Loucy (cell line): ENCODE measurements around the gene SCO2.

Source experiments
- H2AFZ ChIP-seq: fragments of 200-600 bp; sonication (generic); 2 replicates; pipeline ENCODE4 v1.6.0; 2016; ENCODE audit warnings: antibody characterized with exemption, mild to moderate bottlenecking, low read length, moderate library complexity
- H3F3A ChIP-seq: fragments of 200-600 bp; 2 replicates; pipeline ENCODE4 v1.6.0; 2016; ENCODE audit warnings: antibody characterized with exemption, low read depth, mild to moderate bottlenecking
- H3K27me3 ChIP-seq: fragments of 200-600 bp; sonication (generic); 2 replicates; pipeline ENCODE4 v1.6.1; 2014; ENCODE audit warnings: low read length, mild to moderate bottlenecking; ENCODE audit not compliant: insufficient read depth, poor library complexity, severe bottlenecking
- H3K36me3 ChIP-seq: fragments of 200-600 bp; sonication (generic); 2 replicates; pipeline ENCODE4 v1.6.1; 2016; ENCODE audit warnings: low read length; ENCODE audit not compliant: insufficient read depth
- H3K4me1 ChIP-seq: fragments of 200-600 bp; sonication (generic); 2 replicates; pipeline ENCODE4 v1.5.1; 2014; ENCODE audit warnings: low read length, mild to moderate bottlenecking; ENCODE audit not compliant: insufficient read depth, poor library complexity, severe bottlenecking
- H3K4me2 ChIP-seq: fragments of 200-600 bp; sonication (generic); 2 replicates; pipeline ENCODE4 v1.6.0; 2014; ENCODE audit warnings: antibody characterized with exemption, low read length, low read depth, mild to moderate bottlenecking; ENCODE audit not compliant: poor library complexity, severe bottlenecking
- H3K4me3 ChIP-seq: fragments of 200-600 bp; sonication (generic); 2 replicates; pipeline ENCODE4 v1.5.1; 2014; ENCODE audit warnings: low read length, mild to moderate bottlenecking, mixed read lengths; ENCODE audit not compliant: poor library complexity, severe bottlenecking
- H3K79me2 ChIP-seq: fragments of 200-600 bp; sonication (generic); 2 replicates; pipeline ENCODE4 v1.6.1; 2014; ENCODE audit warnings: low read length; ENCODE audit not compliant: insufficient read depth
- H3K9ac ChIP-seq: fragments of 200-600 bp; sonication (generic); 2 replicates; pipeline ENCODE4 v1.6.0; 2014; ENCODE audit warnings: mild to moderate bottlenecking, low read depth, low read length, moderate library complexity; ENCODE audit not compliant: poor library complexity, severe bottlenecking
- H3K9me2 ChIP-seq: fragments of 200-600 bp; sonication (generic); replicated peaks from 2 replicates; pipeline ENCODE4 v1.6.1; 2016; ENCODE audit warnings: low read depth, low read length, mixed read lengths
- H3K9me3 ChIP-seq: fragments of 200-600 bp; sonication (generic); 2 replicates; pipeline ENCODE4 v1.6.1; 2014; ENCODE audit warnings: mild to moderate bottlenecking, antibody characterized with exemption, low read length, low read depth; ENCODE audit not compliant: insufficient read depth
- H4K20me1 ChIP-seq: fragments of 200-600 bp; sonication (generic); 2 replicates; pipeline ENCODE4 v1.6.0; 2014; ENCODE audit warnings: antibody characterized with exemption, low read length, mild to moderate bottlenecking; ENCODE audit not compliant: insufficient read depth, poor library complexity, severe bottlenecking
- EZH2phosphoT487 ChIP-seq: fragments of 200-600 bp; IDR thresholded peaks from 2 replicates; pipeline ENCODE4 v1.6.1; 2018; ENCODE audit warnings: antibody characterized with exemption, mild to moderate bottlenecking, moderate library complexity, borderline replicate concordance
- TF ChIP-seq, protein P1 (sequence below): fragments of 200-600 bp; sonication (generic); conservative IDR thresholded peaks from 2 replicates; pipeline ENCODE4 v1.5.1; 2014; ENCODE audit warnings: mild to moderate bottlenecking, antibody characterized with exemption, low read length

SCO2 gene

DNA sequence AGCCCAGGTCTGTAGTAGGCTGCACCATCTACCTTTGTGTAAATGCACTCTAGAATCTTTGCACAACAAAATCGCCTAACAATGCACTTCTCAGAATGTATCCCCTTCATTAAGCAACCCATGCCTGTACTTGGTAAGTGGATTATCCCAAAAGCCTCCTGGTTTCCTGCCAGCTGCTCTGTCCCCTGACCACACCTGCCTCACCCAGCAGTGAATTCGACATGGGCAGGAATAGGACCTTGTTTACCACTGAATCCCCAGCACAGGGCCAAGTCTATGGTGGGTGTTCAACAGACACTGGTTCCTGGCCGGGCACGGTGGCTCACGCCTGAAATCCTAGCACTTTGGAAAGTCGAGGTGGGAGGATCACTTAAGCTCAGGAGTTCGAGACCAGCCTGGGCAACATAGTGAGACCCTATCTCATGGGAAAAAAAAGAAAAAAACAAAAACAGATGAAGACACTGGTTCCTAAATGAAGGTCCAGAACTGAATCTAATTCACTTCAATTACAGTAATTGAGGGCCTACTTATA is 42.4 kb upstream of the SCO2 start:
- H3K36me3 ChIP-seq, result peaks cover 8% of the 10 kb centered on the region; the same call in 1 of the 2 replicates

GRCh38 chr22:50564289-50564688 is 38.9 kb upstream of the SCO2 start:
- TF ChIP-seq, protein P1, sequence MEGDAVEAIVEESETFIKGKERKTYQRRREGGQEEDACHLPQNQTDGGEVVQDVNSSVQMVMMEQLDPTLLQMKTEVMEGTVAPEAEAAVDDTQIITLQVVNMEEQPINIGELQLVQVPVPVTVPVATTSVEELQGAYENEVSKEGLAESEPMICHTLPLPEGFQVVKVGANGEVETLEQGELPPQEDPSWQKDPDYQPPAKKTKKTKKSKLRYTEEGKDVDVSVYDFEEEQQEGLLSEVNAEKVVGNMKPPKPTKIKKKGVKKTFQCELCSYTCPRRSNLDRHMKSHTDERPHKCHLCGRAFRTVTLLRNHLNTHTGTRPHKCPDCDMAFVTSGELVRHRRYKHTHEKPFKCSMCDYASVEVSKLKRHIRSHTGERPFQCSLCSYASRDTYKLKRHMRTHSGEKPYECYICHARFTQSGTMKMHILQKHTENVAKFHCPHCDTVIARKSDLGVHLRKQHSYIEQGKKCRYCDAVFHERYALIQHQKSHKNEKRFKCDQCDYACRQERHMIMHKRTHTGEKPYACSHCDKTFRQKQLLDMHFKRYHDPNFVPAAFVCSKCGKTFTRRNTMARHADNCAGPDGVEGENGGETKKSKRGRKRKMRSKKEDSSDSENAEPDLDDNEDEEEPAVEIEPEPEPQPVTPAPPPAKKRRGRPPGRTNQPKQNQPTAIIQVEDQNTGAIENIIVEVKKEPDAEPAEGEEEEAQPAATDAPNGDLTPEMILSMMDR, result no peak
- TF ChIP-seq EZH2phosphoT487, result no peak
- Histone ChIP-seq H3F3A (no peaks in the 10 kb centered on the region), H3K4me1 (peaks cover 10% of the 10 kb centered on the region), H3K36me3 (no peaks in the 10 kb centered on the region; the same call in 1 of the 2 replicates), H4K20me1 (no peaks in the 10 kb centered on the region), H3K27me3 (no peaks in the 10 kb centered on the region), H3K4me2 (no peak overlapping the region), H3K9me2 (no peaks in the 10 kb centered on the region), H3K4me3 (no peak overlapping the region), H2AFZ (no peak overlapping the region), H3K9ac (no peak overlapping the region), H3K79me2 (no peaks in the 10 kb centered on the region), H3K9me3 (no peaks in the 10 kb centered on the region)

More for the DNA sequence above, 42.4 kb upstream of the SCO2 start:
- Histone ChIP-seq H3K27me3 (no peaks in the 10 kb centered on the region), H3K4me2 (no peak overlapping the region), H4K20me1 (no peaks in the 10 kb centered on the region), H2AFZ (no peak overlapping the region), H3K4me3 (no peak overlapping the region), H3F3A (no peaks in the 10 kb centered on the region), H3K9me3 (no peaks in the 10 kb centered on the region), H3K79me2 (no peaks in the 10 kb centered on the region), H3K9ac (no peak overlapping the region), H3K9me2 (no peaks in the 10 kb centered on the region), H3K4me1 (peaks cover 7% of the 10 kb centered on the region)
- TF ChIP-seq EZH2phosphoT487, result no peak
- TF ChIP-seq, protein P1, result no peak

DNA sequence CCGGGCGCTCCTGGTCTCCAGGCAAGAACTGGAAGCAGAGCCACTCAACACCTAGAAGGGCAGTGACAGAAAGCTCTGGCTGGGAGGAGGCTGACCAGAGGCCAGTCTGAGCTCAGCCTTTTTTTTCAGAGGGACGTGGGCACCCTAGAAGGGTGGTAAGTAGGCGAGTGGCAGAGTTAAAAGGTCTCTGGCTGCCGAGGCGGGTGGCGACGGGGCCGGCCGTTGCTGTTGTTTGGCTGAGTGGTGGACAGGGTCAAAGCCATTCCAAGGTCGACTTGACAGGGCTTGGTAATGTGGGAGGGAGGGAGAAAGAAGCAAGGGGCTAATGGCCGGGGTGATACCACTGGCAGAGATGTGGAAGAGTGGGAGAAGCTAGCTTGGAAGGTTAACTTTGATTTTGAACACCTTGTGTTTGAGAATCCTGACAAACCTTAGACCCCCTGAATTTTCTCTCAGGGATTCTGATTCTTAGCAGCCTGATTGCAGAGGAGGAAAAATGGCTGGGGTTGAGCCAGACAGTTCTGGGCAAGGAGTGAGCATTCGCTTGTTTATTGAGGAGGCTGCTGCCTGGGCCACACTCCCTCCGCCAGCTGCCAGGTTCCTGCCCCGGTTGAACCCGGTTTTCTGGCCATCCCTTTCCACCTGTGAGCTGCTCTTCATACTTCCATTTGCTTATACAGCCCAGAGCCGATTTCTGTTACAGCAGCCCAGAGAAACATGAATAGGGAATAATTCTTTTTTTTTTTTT is 38.2 kb upstream of the SCO2 start:
- H3K9ac ChIP-seq, result peak overlapping the region; percentile 28
- H3K9me3 ChIP-seq, result no peaks in the 10 kb centered on the region
- TF ChIP-seq, protein P1, result no peak
- TF ChIP-seq EZH2phosphoT487, result no peak
- H3K36me3 ChIP-seq, result no peaks in the 10 kb centered on the region
- H2AFZ ChIP-seq, result peak overlapping the region; percentile 77
- peak overlapping the region; percentile 73 for H3K4me3 ChIP-seq
- H3K9me2 ChIP-seq, result no peaks in the 10 kb centered on the region
- peaks cover 10% of the 10 kb centered on the region for H3K4me1 ChIP-seq
- peak overlapping the region; percentile 83 for H3K4me2 ChIP-seq
- H3K79me2 ChIP-seq, result no peaks in the 10 kb centered on the region
- no peaks in the 10 kb centered on the region for H3F3A ChIP-seq
- no peaks in the 10 kb centered on the region for H3K27me3 ChIP-seq
- no peaks in the 10 kb centered on the region for H4K20me1 ChIP-seq
